Esophagus (tissue), 2 donors: Measurements from ENCODE around the gene AADAT. TPM values are rescaled to one million over a fixed set of nuclear protein-coding genes. Genes with fewer than 3 reads are reported as not detected.
A peak's percentile ranks its signal among the peaks of the same experiment; 100 is the strongest.

Experiments
- H3K27ac ChIP-seq, 2 donors: one replicate each; pipeline ENCODE4 v1.5.1; 2013; ENCODE audit warnings: low read depth in 2 of 2, mild to moderate bottlenecking in 2 of 2, inconsistent platforms in 1 of 2, low read length in 1 of 2, moderate library complexity in 1 of 2
- H3K27me3 ChIP-seq, 2 donors: one replicate each; pipeline ENCODE4 v1.6.1; 2013; ENCODE audit warnings: low read length in 2 of 2, control low read depth in 1 of 2, mild to moderate bottlenecking in 1 of 2; ENCODE audit not compliant: insufficient read depth in 2 of 2, control insufficient read depth in 1 of 2
- H3K36me3 ChIP-seq, 2 donors: one replicate each; pipeline ENCODE4 v1.6.1; 2013; ENCODE audit warnings: low read length in 1 of 2; ENCODE audit not compliant: control insufficient read depth in 2 of 2, insufficient read depth in 2 of 2
- H3K4me1 ChIP-seq, 2 donors: one replicate each; pipeline ENCODE4 v1.6.1; 2013; ENCODE audit warnings: low read length in 1 of 2; ENCODE audit not compliant: control insufficient read depth in 2 of 2, insufficient read depth in 2 of 2
- H3K4me3 ChIP-seq, 2 donors: one replicate each; pipeline ENCODE4 v1.5.1; 2013; ENCODE audit warnings: low read length in 2 of 2, mild to moderate bottlenecking in 2 of 2, low read depth in 1 of 2, moderate library complexity in 1 of 2
- H3K9me3 ChIP-seq, 2 donors: one replicate each; pipeline ENCODE4 v1.6.1; 2013; ENCODE audit warnings: mild to moderate bottlenecking in 2 of 2, low read depth in 1 of 2, low read length in 1 of 2, moderate library complexity in 1 of 2; ENCODE audit not compliant: control insufficient read depth in 2 of 2, insufficient read depth in 1 of 2
- WGBS, 2 donors: extraction: QIAGEN DNeasy Blood & Tissue Kit; methylation state at CpG; one replicate each; pipeline ENCODE4 v1.1.7; 2013; 5-methylcytosine and 5-hydroxymethylcytosine counted together
- polyA plus RNA-seq, 2 donors: library from polyadenylated mRNA; stranded (reverse); fragments of 200-250 nt; gene quantifications; one replicate each; pipeline ENCODE4 v1.2.3, GENCODE V29; 2013
- donor health status: healthy with polysubstance abuse.
- donor health status: Bipolar disorder and iron deficiency.

Gene AADAT
- polyA plus RNA-seq, 2 donors, result 1.8 to 2.4 TPM

DNA sequence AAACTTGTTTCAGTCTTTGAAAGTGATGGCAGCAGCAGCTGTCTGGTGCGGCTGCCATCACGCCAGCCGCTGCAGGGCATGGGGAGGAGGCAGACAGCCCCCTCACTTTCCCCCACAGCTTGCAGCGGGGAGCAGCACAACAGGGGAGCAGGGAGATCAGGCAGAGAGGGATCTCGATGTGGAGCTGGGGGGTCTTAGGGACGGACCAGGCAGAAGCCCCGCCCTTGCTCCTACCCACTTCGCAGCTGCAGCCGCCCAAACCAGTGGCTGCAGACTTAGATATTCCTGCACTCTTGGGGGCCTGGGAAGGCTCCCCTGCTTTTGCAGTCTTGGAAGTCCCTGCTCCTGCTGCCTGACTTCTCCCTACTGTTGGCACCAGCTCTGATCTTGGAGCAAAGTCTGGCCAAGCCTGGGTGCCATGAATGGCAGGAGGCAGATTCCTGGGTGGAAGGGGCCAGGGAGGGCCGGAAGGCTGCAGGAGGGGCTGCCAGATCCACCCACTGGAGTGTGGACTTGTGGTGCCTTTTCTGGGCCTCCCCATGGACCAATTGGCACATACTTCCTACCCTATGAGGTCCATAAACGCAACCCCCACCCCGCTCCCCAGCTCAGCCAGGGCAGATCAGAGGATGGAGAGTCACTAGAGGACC lies 49.6 kb downstream of the AADAT start:
- H3K4me1 ChIP-seq, result no peaks in the 10 kb centered on the region
- H3K36me3 ChIP-seq, result no peaks in the 10 kb centered on the region
- H3K27ac ChIP-seq, result no peak overlapping the region
- no peaks in the 10 kb centered on the region for H3K27me3 ChIP-seq
- 77 to 91% methylated on average over 12 of the region's 12 CpGs for WGBS, 2 donors
- no peaks in the 10 kb centered on the region for H3K9me3 ChIP-seq
- H3K4me3 ChIP-seq, result no peak overlapping the region

DNA sequence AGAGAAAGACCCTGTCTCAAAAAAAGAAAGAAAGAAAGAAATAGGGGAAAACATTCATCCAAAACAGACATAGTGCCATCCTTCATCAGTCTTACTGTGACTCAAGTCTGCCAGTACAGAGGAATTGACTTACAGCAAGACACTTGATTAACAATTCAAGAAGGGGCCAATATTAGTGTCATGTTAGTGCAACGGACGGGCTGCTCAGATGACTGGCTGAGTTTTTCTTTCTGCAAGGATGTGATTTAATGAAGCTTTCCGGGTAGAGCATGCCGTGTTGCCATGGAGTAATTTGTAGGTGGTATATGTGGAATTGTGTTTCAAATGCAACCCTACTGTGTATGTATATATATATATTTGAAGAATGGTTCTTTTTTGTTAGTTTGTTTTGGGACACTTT lies 51.0 kb downstream of the AADAT start:
- 68 to 76% methylated on average over 4 of the region's 4 CpGs for WGBS, 2 donors
- no peak overlapping the region for H3K27ac ChIP-seq
- no peaks in the 10 kb centered on the region for H3K36me3 ChIP-seq
- no peaks in the 10 kb centered on the region for H3K4me1 ChIP-seq
- H3K4me3 ChIP-seq, result no peak overlapping the region
- H3K27me3 ChIP-seq, result no peaks in the 10 kb centered on the region
- no peaks in the 10 kb centered on the region for H3K9me3 ChIP-seq

DNA sequence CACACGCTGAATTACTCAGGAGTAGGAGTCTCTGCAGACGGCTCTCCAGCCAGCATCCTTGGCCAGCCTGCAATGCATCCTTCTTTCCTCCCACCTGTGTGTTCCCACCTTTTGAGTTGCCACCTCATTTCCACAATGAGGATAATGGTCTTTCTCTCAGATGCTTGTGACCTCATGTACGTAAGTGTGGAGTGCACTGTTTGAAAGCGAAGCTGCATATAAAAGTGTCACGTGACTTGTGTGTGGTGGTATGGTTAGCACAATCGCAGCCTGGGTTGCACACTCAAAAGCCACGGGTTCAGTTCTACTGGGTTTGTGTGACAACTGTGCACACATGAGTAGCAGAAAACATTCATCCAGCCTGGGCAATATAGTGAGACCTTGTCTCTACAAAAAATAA lies 51.5 kb downstream of the AADAT start:
- 87 to 91% methylated on average over 7 of the region's 7 CpGs for WGBS, 2 donors
- no peaks in the 10 kb centered on the region for H3K27me3 ChIP-seq
- H3K4me1 ChIP-seq, result no peaks in the 10 kb centered on the region
- H3K27ac ChIP-seq, result no peak overlapping the region
- H3K9me3 ChIP-seq, result no peaks in the 10 kb centered on the region
- H3K36me3 ChIP-seq, result no peaks in the 10 kb centered on the region
- H3K4me3 ChIP-seq, result no peak overlapping the region

DNA sequence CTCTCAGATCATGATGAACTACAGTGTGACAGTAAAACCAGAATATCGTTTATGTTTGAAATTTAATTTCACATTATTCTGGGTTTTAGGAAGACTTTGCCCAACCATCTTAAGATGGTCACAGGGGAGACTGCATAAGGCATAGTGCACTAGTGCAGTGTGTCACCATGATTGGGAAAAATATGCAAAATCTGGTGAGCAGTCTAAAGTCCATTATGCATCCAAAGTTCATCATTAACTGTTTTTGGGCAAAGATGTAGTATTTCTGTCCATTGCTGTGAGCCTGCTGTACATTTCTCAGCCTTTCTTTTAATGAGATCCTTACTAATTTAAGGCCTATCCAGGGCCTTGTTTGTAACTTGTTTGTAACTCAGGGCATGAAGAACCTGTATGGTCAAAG lies 52.3 kb downstream of the AADAT start:
- Histone ChIP-seq H3K27me3 (no peaks in the 10 kb centered on the region), H3K36me3 (no peaks in the 10 kb centered on the region), H3K4me1 (no peaks in the 10 kb centered on the region), H3K4me3 (no peak overlapping the region), H3K27ac (no peak overlapping the region), H3K9me3 (no peaks in the 10 kb centered on the region)
- WGBS, 2 donors, result 79 to 91% methylated on average over 1 of the region's 1 CpG

DNA sequence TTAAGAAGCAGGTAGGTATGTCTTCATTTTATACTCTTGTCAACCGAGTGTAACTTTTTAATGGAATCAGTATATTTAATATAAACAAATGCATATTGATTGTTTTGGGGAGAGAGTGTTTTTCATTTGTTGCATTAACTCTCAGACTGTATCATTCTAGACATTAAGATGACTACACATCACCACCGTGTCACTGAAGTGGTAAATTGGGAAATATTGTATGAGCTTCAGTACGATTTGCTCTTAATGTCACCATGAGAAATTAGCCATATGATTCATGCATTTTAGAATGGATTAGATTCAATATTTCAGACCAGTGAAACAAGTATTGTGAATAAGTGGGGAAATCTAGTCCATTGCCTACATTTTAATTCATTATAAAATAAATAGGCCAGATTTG lies 53.9 kb downstream of the AADAT start:
- Histone ChIP-seq H3K27me3 (no peaks in the 10 kb centered on the region), H3K4me3 (no peak overlapping the region), H3K36me3 (no peaks in the 10 kb centered on the region), H3K4me1 (no peaks in the 10 kb centered on the region), H3K27ac (no peak overlapping the region), H3K9me3 (no peaks in the 10 kb centered on the region)
- 77 to 79% methylated on average over 3 of the region's 3 CpGs for WGBS, 2 donors

DNA sequence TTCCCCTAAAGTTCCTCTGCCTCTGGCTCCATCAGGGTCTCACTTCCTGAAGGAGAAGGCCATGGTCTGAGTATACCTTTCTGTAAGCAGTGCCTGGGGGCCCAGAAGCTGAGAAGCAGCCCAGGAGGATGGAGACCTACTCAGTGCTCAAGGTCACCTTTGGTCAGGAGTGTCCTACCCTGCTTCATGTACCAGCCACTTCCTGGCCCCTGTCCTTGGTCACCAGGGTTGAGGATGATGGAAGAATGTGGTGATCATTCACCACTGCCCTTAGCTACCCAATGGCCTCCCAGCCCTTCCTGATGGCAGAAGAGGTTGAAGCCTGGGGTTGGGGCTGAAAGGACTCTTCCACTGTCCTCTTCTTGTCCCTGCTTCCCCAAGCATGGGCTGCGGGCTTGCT lies 54.5 kb downstream of the AADAT start:
- H3K27me3 ChIP-seq, result no peaks in the 10 kb centered on the region
- no peaks in the 10 kb centered on the region for H3K4me1 ChIP-seq
- WGBS, 2 donors, result 75 to 97% methylated on average over 1 of the region's 1 CpG
- H3K36me3 ChIP-seq, result no peaks in the 10 kb centered on the region
- H3K4me3 ChIP-seq, result no peak overlapping the region
- no peak overlapping the region for H3K27ac ChIP-seq
- no peaks in the 10 kb centered on the region for H3K9me3 ChIP-seq

DNA sequence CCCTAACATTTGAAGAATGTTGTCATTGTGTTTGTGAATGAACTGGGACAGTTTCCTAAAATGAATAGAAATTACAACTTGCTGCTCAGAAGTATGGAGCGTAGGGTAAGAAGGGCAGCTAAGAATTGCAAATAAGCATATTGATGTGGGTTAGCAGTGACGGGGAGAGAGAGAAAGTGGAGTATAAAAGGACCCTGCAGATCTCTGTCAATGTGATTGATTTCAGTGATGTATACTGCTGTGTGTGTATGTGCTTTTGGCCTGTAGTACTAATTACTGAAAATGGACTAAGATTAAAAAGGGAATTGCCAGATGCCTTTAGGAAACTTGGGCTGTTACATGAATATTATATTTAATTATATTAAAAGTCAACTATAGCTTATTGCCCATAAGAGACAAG lies 55.8 kb downstream of the AADAT start:
- WGBS, 2 donors, result 88 to 89% methylated on average over 2 of the region's 2 CpGs
- H3K36me3 ChIP-seq, result no peaks in the 10 kb centered on the region
- H3K27me3 ChIP-seq, result no peaks in the 10 kb centered on the region
- H3K4me1 ChIP-seq, result no peaks in the 10 kb centered on the region
- H3K9me3 ChIP-seq, result no peaks in the 10 kb centered on the region
- H3K27ac ChIP-seq, result no peak overlapping the region
- no peak overlapping the region for H3K4me3 ChIP-seq

DNA sequence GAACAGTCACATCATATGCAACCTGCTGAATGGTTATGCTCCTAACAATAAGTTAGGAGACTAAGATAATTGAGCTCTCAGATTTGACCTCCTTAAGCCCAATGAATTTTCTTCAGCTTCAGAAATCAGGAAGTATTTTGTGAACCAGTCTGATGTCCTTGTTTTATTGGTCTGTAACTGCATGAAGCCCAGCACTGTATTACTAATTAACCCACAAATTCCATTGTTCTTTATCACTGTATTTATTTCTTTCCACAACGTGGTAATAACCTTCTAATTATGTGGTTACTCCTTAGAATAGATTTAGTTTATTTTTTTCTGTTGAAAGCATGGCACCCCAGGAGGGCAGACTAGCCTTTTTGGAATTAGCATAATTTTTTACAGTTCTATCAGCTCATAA lies 59.6 kb downstream of the AADAT start:
- Histone ChIP-seq H3K4me3 (no peak overlapping the region), H3K27me3 (no peaks in the 10 kb centered on the region), H3K9me3 (peaks cover 0 to 6% of the 10 kb centered on the region in 2 donors), H3K27ac (no peak overlapping the region), H3K36me3 (no peaks in the 10 kb centered on the region), H3K4me1 (peaks cover 0 to 7% of the 10 kb centered on the region in 2 donors)
- WGBS, 2 donors, result 15 to 18% methylated on average over 1 of the region's 1 CpG

DNA sequence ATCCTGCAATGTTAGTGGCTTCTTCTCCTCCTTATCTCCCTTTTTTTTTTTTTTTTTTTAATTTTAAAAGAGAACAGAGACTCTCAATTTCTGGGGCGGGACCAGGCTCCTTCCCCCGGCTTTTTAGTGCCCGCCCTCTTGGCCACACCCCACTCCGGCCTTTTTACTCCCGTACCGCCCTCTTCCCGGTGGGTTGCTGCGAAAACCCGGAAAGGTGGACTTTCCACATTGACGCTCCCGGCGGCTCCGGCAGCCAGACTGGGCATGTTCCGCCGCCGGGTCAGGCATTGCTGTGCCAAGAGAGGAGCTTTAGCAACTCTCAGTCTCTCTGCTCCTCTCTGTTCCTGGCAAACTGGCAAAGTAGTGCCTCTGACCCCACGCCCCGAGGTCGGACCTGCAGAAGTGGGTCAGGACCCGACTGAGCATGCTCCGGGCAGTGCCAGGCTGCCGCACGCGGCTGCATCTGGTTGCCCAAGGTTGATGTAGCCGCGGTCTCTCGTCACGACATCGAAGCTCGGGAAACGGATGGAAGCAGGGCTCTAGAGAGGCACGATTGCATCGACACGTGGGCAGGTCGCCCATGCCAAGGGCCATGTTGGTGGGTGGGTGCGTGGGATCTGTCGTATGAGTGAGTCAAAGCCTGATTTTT lies 62.5 kb downstream of the AADAT start:
- peaks cover 0 to 6% of the 10 kb centered on the region in 2 donors for H3K9me3 ChIP-seq
- peak overlapping the region; percentile 57 to 91 for H3K4me3 ChIP-seq
- H3K36me3 ChIP-seq, result no peaks in the 10 kb centered on the region
- no peaks in the 10 kb centered on the region for H3K27me3 ChIP-seq
- H3K4me1 ChIP-seq, result peaks cover 0 to 7% of the 10 kb centered on the region in 2 donors
- 4% methylated on average over 37 of the region's 37 CpGs for WGBS, 2 donors
- peak overlapping the region in 1 of 2 donors; percentile 11 for H3K27ac ChIP-seq
